Psoas muscle (tissue), 8 donors: Measurements from ENCODE around the gene XCL1. TPM values are rescaled to one million over a fixed set of nuclear protein-coding genes. Genes with fewer than 3 reads are reported as not detected.

Source experiments
- ATAC-seq, 4 donors: fragments of 200-7000 bp; cut with Tn5 transposase; one replicate each; pipeline ENCODE4 v1.9.1; 2020; ENCODE audit warnings: moderate library complexity in 3 of 4, mild to moderate bottlenecking in 2 of 4
- DNase-seq, 2 donors: peaks; one replicate each; pipeline ENCODE4 v3.0.0-alpha.2; 2020
- H3K27ac ChIP-seq: fragments of 200-600 bp; one replicate; pipeline ENCODE4 v1.8.0; 2022
- H3K27me3 ChIP-seq, 3 donors: fragments of 200-600 bp in 1 of 3; one replicate each; pipeline versions ENCODE4 v1.6.1 to v1.8.0; 2013 to 2022; ENCODE audit warnings: low read length in 2 of 3, mild to moderate bottlenecking in 2 of 3, moderate library complexity in 1 of 3; ENCODE audit not compliant: insufficient read depth in 3 of 3
- H3K36me3 ChIP-seq, 2 donors: fragments of 200-600 bp in 1 of 2; one replicate each; pipeline versions ENCODE4 v1.6.1 to v1.8.0; 2013 to 2022; ENCODE audit warnings: low read depth in 1 of 2, mild to moderate bottlenecking in 1 of 2, moderate library complexity in 1 of 2; ENCODE audit not compliant: insufficient read depth in 1 of 2
- H3K4me1 ChIP-seq: fragments of 200-600 bp; one replicate; pipeline ENCODE4 v1.8.0; 2022
- H3K4me3 ChIP-seq: fragments of 200-600 bp; one replicate; pipeline ENCODE4 v1.8.0; 2022; ENCODE audit warnings: mild to moderate bottlenecking
- H3K9me3 ChIP-seq: fragments of 200-600 bp; one replicate; pipeline ENCODE4 v1.8.0; 2022
- WGBS, 3 donors: extraction: QIAGEN DNeasy Blood & Tissue Kit; methylation state at CpG; one replicate each; pipeline versions ENCODE4 v1.1.6 to v1.1.7; 2013; 5-methylcytosine and 5-hydroxymethylcytosine counted together
- intact Hi-C, 2 donors: fragments of 100-400 bp; cut with DNase I; formaldehyde crosslinking; loops; one replicate each; pipeline versions ENCODE4 v1.11.0 to v1.14.2; 2022
- polyA plus RNA-seq, 3 donors: library from polyadenylated mRNA; stranded (reverse); fragments of 200-250 nt; gene quantifications; one replicate each; pipeline ENCODE4 v1.2.3, GENCODE V29; 2013
- total RNA-seq, 4 donors: library from RNA; stranded (reverse); fragmentation: NEBNext Ultra II Directional in 2 of 4; extraction: Animal tissue kit (Norgen Biotek cat#: 25700) in 2 of 4; gene quantifications; one replicate each; pipeline versions ENCODE4 v1.2.1 to v1.2.4, GENCODE V29; 2021 to 2023
- TF ChIP-seq, protein P1 (sequence below): fragments of 200-600 bp; IDR thresholded peaks from one replicate; pipeline ENCODE4 v1.8.0; 2022; ENCODE audit warnings: antibody characterized with exemption
- donor health status: healthy with polysubstance abuse.
- donor health status: DM: no; HTN: no; CAD: no; lungs with moderate emphysema.
- donor health status: Bipolar disorder and iron deficiency.
- donor health status: healthy.
- donor health status: DM: yes; HTN: yes; CAD: no.
- donor health status: DM: no; HTN: no; CAD: no.
- donor health status: DM: no; HTN: no; CAD: no.
- donor health status: DM: yes; HTN: yes; CAD: no.

Gene XCL1
- total and polyA plus RNA-seq, 7 donors = 0.03 to 0.28 TPM; not detected in 5

- DNase-seq (peak; percentile 56 to 78), ATAC-seq (peak; percentile 89 to 92 (median 90))
- TF ChIP-seq, protein P1, sequence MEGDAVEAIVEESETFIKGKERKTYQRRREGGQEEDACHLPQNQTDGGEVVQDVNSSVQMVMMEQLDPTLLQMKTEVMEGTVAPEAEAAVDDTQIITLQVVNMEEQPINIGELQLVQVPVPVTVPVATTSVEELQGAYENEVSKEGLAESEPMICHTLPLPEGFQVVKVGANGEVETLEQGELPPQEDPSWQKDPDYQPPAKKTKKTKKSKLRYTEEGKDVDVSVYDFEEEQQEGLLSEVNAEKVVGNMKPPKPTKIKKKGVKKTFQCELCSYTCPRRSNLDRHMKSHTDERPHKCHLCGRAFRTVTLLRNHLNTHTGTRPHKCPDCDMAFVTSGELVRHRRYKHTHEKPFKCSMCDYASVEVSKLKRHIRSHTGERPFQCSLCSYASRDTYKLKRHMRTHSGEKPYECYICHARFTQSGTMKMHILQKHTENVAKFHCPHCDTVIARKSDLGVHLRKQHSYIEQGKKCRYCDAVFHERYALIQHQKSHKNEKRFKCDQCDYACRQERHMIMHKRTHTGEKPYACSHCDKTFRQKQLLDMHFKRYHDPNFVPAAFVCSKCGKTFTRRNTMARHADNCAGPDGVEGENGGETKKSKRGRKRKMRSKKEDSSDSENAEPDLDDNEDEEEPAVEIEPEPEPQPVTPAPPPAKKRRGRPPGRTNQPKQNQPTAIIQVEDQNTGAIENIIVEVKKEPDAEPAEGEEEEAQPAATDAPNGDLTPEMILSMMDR = peak; percentile 20
- Histone ChIP-seq H3K27me3 (no peaks in the 10 kb centered on the region), H3K9me3 (no peaks in the 10 kb centered on the region), H3K36me3 (no peaks in the 10 kb centered on the region), H3K27ac (peak overlapping the region; percentile 94), H3K4me1 (peaks cover 51% of the 10 kb centered on the region), H3K4me3 (peak overlapping the region; percentile 41)
- 17 to 28% (median 20%) methylated on average over 8 of the region's 8 CpGs for WGBS, 3 donors
- intact Hi-C loops = loop anchor here in 1 of 2 donors (2.0 to 5.0 kb wide), 2 partner anchors 14 to 489 kb away; no protein-coding TSS in a partner anchor
These were observed 46.8 kb downstream of the XCL1 start for GRCh38 chr1:168623003-168623828.

DNA sequence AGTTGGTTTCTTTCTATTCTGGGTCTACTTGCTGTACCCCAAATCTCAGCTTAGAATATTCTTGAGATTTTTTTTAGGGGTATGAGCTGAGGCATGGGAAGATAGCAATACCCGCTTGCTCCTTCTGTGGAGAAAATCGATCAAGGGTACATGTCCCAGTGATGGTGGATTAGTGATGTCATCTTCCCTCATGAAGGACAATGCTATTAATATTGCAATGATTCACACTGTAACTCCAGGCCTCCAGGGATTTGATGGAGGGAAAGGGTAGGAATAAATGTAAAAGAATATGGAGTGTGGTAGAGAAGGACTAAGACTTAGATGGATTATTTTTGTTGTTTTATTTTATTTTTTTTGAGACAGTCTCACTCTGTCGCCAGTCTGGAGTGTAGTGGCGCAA lies 47.4 kb downstream of the XCL1 start:
- Histone ChIP-seq H3K9me3 (no peaks in the 10 kb centered on the region), H3K27ac (peak overlapping the region; percentile 94), H3K4me1 (peaks cover 47% of the 10 kb centered on the region), H3K27me3 (no peaks in the 10 kb centered on the region), H3K36me3 (no peaks in the 10 kb centered on the region), H3K4me3 (peak overlapping the region; percentile 10)
- 74 to 86% (median 76%) methylated on average over 4 of the region's 4 CpGs for WGBS, 3 donors
- TF ChIP-seq, protein P1 = no peak
- intact Hi-C loops = loop anchor here in 1 of 2 donors (2.0 to 5.0 kb wide), 2 partner anchors 15 to 488 kb away; no protein-coding TSS in a partner anchor
- DNase-seq = no peak
- ATAC-seq = peak; percentile 58 to 73 (median 64)

GRCh38 chr1:168626326-168626725 lies 49.9 kb downstream of the XCL1 start:
- Histone ChIP-seq H3K9me3 (no peaks in the 10 kb centered on the region), H3K27me3 (no peaks in the 10 kb centered on the region), H3K27ac (peak overlapping the region; percentile 94), H3K36me3 (no peaks in the 10 kb centered on the region), H3K4me1 (peaks cover 53% of the 10 kb centered on the region), H3K4me3 (no peak overlapping the region)
- DNase-seq (no peak), ATAC-seq (no peak)
- 88 to 93% (median 91%) methylated on average over 4 of the region's 4 CpGs for WGBS, 3 donors
- intact Hi-C loops = no loop called here
- TF ChIP-seq, protein P1 = no peak

DNA sequence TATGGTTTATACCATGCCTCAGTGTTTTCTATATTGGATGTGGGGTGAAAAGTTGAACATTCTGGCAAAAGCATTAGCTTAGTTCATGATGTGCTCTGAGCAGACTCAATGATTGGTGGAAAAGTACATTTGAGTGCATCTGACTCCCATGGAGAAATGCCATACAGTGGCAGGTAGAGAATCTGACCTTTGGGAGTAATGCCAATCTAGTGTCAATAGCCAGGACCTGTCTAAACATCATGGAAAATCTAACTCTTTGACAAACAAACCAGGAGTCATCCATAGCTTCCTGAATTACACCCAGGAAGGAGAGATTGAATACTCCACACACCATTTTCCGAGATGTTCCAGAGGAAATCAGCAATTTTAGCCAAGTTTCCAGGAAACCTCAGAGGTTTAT lies 51.0 kb downstream of the XCL1 start:
- Histone ChIP-seq H3K27ac (peak overlapping the region; percentile 84), H3K9me3 (no peaks in the 10 kb centered on the region), H3K4me1 (peaks cover 43% of the 10 kb centered on the region), H3K27me3 (no peaks in the 10 kb centered on the region), H3K36me3 (no peaks in the 10 kb centered on the region), H3K4me3 (no peak overlapping the region)
- intact Hi-C loops = no loop called here
- 64 to 88% (median 81%) methylated on average over 1 of the region's 1 CpG for WGBS, 3 donors
- DNase-seq (no peak), ATAC-seq (no peak)
- TF ChIP-seq, protein P1 = no peak
